OCI-LY7 (cell line): ENCODE data around the gene SMYD3. TPM values are rescaled to one million over a fixed set of nuclear protein-coding genes. Genes with fewer than 3 reads are reported as not detected.

Source experiments
- BruUV-seq: library from RNA; stranded (reverse); fragments of 400-500 nt; replicated peaks from 2 replicates; lab custom pipeline; 2021; lab: Mats Ljungman, UMichigan
- CTCF ChIA-PET: fragments of 300-600 bp; sonication (Branson Sonifier 250); formaldehyde crosslinking; loops from one replicate; lab custom pipeline; 2022; ENCODE audit warnings: antibody characterized with exemption; ENCODE audit not compliant: unreplicated experiment; lab: Charles Lee
- POLR2A ChIA-PET: fragments of 300-600 bp; sonication (Branson Sonifier 250); formaldehyde crosslinking; loops from one replicate; lab custom pipeline; 2022; ENCODE audit warnings: antibody characterized with exemption; lab: Charles Lee
- DNase-seq: peaks from one replicate; pipeline ENCODE4 v3.0.0-alpha.2; 2015; ENCODE audit warnings: low spot score
- H2AFZ ChIP-seq: fragments of 200-600 bp; sonication (generic), shearing (Covaris generic); 2 replicates; pipeline ENCODE4 v1.6.1; 2014; ENCODE audit warnings: mild to moderate bottlenecking, antibody characterized with exemption, low read length, moderate library complexity
- H3K27ac ChIP-seq: fragments of 200-600 bp; sonication (generic); 2 replicates; pipeline ENCODE4 v1.5.1; 2014; ENCODE audit warnings: mixed run types, low read depth, mild to moderate bottlenecking, moderate library complexity, low read length, inconsistent platforms; ENCODE audit not compliant: poor library complexity, severe bottlenecking
- H3K36me3 ChIP-seq: fragments of 200-600 bp; sonication (generic); 2 replicates; pipeline ENCODE4 v1.6.1; 2014; ENCODE audit warnings: mild to moderate bottlenecking, antibody characterized with exemption, low read length, moderate library complexity, mixed read lengths; ENCODE audit not compliant: insufficient read depth
- H3K4me1 ChIP-seq: fragments of 200-600 bp; sonication (generic); 2 replicates; pipeline ENCODE4 v1.5.1; 2014; ENCODE audit warnings: mild to moderate bottlenecking, low read length; ENCODE audit not compliant: insufficient read depth, poor library complexity, severe bottlenecking
- H3K4me2 ChIP-seq: fragments of 200-600 bp; sonication (generic); 2 replicates; pipeline ENCODE4 v1.6.1; 2014; ENCODE audit warnings: mild to moderate bottlenecking, low read length
- H3K4me3 ChIP-seq: fragments of 200-600 bp; sonication (generic); 2 replicates; pipeline ENCODE4 v1.5.1; 2014; ENCODE audit warnings: mild to moderate bottlenecking, low read depth, low read length; ENCODE audit not compliant: poor library complexity, severe bottlenecking
- H3K79me2 ChIP-seq: fragments of 200-600 bp; sonication (generic); 2 replicates; pipeline ENCODE4 v1.6.1; 2016; ENCODE audit warnings: low read depth, mild to moderate bottlenecking, low read length, moderate library complexity, mixed read lengths; ENCODE audit not compliant: insufficient read depth
- H3K9me2 ChIP-seq: fragments of 200-600 bp; sonication (generic); 2 replicates; pipeline ENCODE4 v1.6.1; 2016; ENCODE audit warnings: mild to moderate bottlenecking, low read length, mixed read lengths; ENCODE audit not compliant: insufficient read depth
- H3K9me3 ChIP-seq: fragments of 200-600 bp; sonication (generic); 2 replicates; pipeline ENCODE4 v1.6.1; 2014; ENCODE audit warnings: mild to moderate bottlenecking, mixed run types, low read length, mixed read lengths
- H4K20me1 ChIP-seq: fragments of 200-600 bp; sonication (generic); 2 replicates; pipeline ENCODE4 v1.6.1; 2014; ENCODE audit warnings: mild to moderate bottlenecking, antibody characterized with exemption, low read length, moderate library complexity, mixed read lengths; ENCODE audit not compliant: insufficient read depth
- CTCF ChIP-seq: fragments of 200-600 bp; sonication (generic); conservative IDR thresholded peaks from 2 replicates; pipeline ENCODE4 v1.5.1; 2014; ENCODE audit warnings: mild to moderate bottlenecking, antibody characterized with exemption, low read length, moderate library complexity, mixed read lengths
- EZH2phosphoT487 ChIP-seq: fragments of 200-600 bp; sonication (generic); IDR thresholded peaks from 2 replicates; pipeline ENCODE4 v1.6.1; 2018; ENCODE audit warnings: low read depth, borderline replicate concordance, mild to moderate bottlenecking, mixed run types, antibody characterized with exemption, low read length, moderate library complexity, mixed read lengths
- intact Hi-C: fragments of 100-400 bp; cut with micrococcal nuclease; formaldehyde crosslinking; loops from one replicate; pipeline ENCODE4 v1.10.0; 2022; ENCODE audit not compliant: unreplicated experiment
- total RNA-seq, 2 experiments: library from RNA; depleted of rRNA in 1 of 2; stranded (reverse); fragments of >200 nt in 1 of 2; shearing (Covaris generic) in 1 of 2; gene quantifications; 2 replicates each; pipeline ENCODE4 v1.2.3, GENCODE V29; 2014 to 2022

The SMYD3 gene
- total RNA-seq, 2 experiments from 2014 or later, result 28.9 to 34.5 TPM

DNA sequence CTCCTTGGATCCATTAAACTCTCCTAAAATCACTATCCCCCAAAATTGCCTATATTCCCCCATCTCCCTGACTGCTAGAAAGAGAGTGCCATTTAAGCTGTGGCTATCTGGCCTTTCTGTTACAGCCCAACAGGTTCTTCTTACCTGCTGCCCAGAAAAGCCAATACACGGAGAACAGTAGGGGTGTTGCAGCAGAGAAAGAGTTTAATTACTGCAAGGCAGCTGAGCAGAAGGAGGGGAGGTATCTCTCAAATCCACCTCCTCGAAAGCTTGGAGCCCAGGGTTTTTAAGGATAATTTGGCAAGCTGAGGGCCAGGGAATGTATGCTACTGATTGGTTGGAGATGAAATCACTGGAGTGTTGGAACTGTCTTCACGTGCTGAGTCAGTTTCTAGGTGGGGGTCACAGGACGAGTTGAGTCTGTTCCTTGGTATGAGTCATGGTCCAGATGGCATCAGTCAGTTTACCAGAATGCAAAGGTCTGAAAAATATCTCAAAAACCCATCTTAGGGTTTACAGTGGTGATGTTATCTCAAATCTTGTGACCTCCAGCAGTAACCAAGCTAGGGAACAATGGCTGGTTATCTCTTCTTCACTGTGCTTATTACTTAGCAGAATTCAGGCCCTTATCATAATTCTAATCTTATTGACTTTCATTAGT is 89.8 kb downstream of the SMYD3 start:
- H4K20me1 ChIP-seq, result no peaks in the 10 kb centered on the region
- no peaks in the 10 kb centered on the region for H3K36me3 ChIP-seq
- H3K4me1 ChIP-seq, result no peaks in the 10 kb centered on the region
- no peak for DNase-seq
- ChIA-PET CTCF (interaction anchor here (0.6 kb wide), 1 partner anchor 921 kb away, joined by 4 read pairs; no protein-coding TSS in a partner anchor), POLR2A (no interaction called here)
- H3K79me2 ChIP-seq, result no peaks in the 10 kb centered on the region
- no peaks in the 10 kb centered on the region for H3K9me2 ChIP-seq
- H3K9me3 ChIP-seq, result no peaks in the 10 kb centered on the region
- BruUV-seq, result no TSS peak
- no peak overlapping the region for H2AFZ ChIP-seq
- H3K27ac ChIP-seq, result no peak overlapping the region
- no peak overlapping the region for H3K4me3 ChIP-seq
- H3K4me2 ChIP-seq, result no peak overlapping the region
- intact Hi-C loops, result no loop called here
- TF ChIP-seq CTCF (no peak), EZH2phosphoT487 (no peak)

- POLR2A ChIA-PET, result no interaction called here
- H3K36me3 ChIP-seq, result no peaks in the 10 kb centered on the region
- no peaks in the 10 kb centered on the region for H3K4me1 ChIP-seq
- BruUV-seq, result no TSS peak
- no peaks in the 10 kb centered on the region for H3K9me3 ChIP-seq
- H2AFZ ChIP-seq, result no peak overlapping the region
- intact Hi-C loops, result no loop called here
- no peaks in the 10 kb centered on the region for H3K79me2 ChIP-seq
- no peak overlapping the region for H3K27ac ChIP-seq
- TF ChIP-seq CTCF (no peak), EZH2phosphoT487 (no peak)
- DNase-seq, result no peak
- no peaks in the 10 kb centered on the region for H3K9me2 ChIP-seq
- H3K4me3 ChIP-seq, result no peak overlapping the region
- H4K20me1 ChIP-seq, result no peaks in the 10 kb centered on the region
- CTCF ChIA-PET, result no interaction called here
- no peak overlapping the region for H3K4me2 ChIP-seq
Measured at GRCh38 chr1:246416261-246416660, 90.8 kb downstream of the SMYD3 start.

- intact Hi-C loops, result no loop called here
- BruUV-seq, result no TSS peak
- Histone ChIP-seq H3K36me3 (no peaks in the 10 kb centered on the region), H2AFZ (no peak overlapping the region), H3K9me2 (no peaks in the 10 kb centered on the region), H3K27ac (no peak overlapping the region), H3K4me1 (no peaks in the 10 kb centered on the region), H3K4me2 (no peak overlapping the region), H4K20me1 (no peaks in the 10 kb centered on the region), H3K79me2 (no peaks in the 10 kb centered on the region), H3K9me3 (no peaks in the 10 kb centered on the region), H3K4me3 (no peak overlapping the region)
- POLR2A ChIA-PET, result interaction anchor here (0.6 to 0.7 kb wide), 2 partner anchors 186 to 1372 kb away, joined by 3 read pairs; no protein-coding TSS in a partner anchor
- no peak for TF ChIP-seq CTCF
- TF ChIP-seq EZH2phosphoT487, result no peak
- CTCF ChIA-PET, result no interaction called here
- DNase-seq, result no peak
Measured at GRCh38 chr1:246415028-246415427, 92.1 kb downstream of the SMYD3 start.
